ENCODE data around the gene ADNP.

DNA sequence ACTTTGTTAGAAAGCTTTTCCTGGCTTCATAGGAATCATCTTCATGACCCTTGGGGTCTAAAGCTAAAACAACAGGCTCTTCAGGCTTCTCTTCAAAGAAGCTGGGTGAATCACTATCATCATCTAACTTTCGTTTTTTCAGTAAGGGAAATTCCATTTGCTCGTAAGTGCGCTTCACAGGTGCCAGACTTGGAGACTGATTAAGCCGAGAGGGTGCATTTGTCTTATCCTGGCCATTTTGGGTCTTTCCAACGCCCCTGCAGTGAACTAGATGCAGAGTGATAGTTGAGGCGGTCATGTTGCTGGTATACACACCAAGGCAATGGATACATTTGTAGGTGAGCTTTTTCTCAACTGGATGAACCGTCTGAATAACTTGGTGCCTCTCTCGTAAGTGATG lies 38.8 kb downstream of the ADNP start:
- TF ChIP-seq EZH2 (IDR thresholded peaks at IDR 0.05) (no peak), POLR2AphosphoS5 (IDR thresholded peaks at IDR 0.05; ENCODE audit: borderline replicate concordance, low read depth, low read length) (no peak)
